GM23338 (cell line): Measurements from ENCODE around the gene CENPA. TPM values are rescaled to one million over a fixed set of nuclear protein-coding genes. Genes with fewer than 3 reads are reported as not detected.

Experiments used
- ATAC-seq: fragments of 200-7000 bp; cut with Tn5 transposase; 3 replicates; pipeline ENCODE4 v1.9.1; 2020
- DNase-seq: peaks from one replicate; pipeline ENCODE4 v3.0.0-alpha.2; 2015; ENCODE audit warnings: low spot score
- H2AFZ ChIP-seq: fragments of 200-600 bp; sonication (generic); 2 replicates; pipeline ENCODE4 v1.8.0; 2016; ENCODE audit warnings: antibody characterized with exemption, mild to moderate bottlenecking, moderate library complexity
- H3F3A ChIP-seq: fragments of 200-600 bp; sonication (generic); replicated peaks from 2 replicates; pipeline ENCODE4 v1.8.0; 2017; ENCODE audit warnings: antibody characterized with exemption, mixed run types, low read depth
- H3K27ac ChIP-seq: fragments of 200-600 bp; sonication (generic); 2 replicates; pipeline ENCODE4 v1.6.1; 2016; ENCODE audit warnings: low read depth
- H3K27me3 ChIP-seq: fragments of 200-600 bp; sonication (generic); 2 replicates; pipeline ENCODE4 v1.8.0; 2016; ENCODE audit warnings: mild to moderate bottlenecking, mixed run types, moderate library complexity; ENCODE audit not compliant: insufficient read depth
- H3K36me3 ChIP-seq: fragments of 200-600 bp; sonication (generic); 2 replicates; pipeline ENCODE4 v1.8.0; 2016; ENCODE audit warnings: mild to moderate bottlenecking; ENCODE audit not compliant: insufficient read depth
- H3K4me1 ChIP-seq: fragments of 200-600 bp; sonication (generic); 2 replicates; pipeline ENCODE4 v1.8.0; 2016; ENCODE audit warnings: mild to moderate bottlenecking, moderate library complexity; ENCODE audit not compliant: insufficient read depth
- H3K4me2 ChIP-seq: fragments of 200-600 bp; sonication (generic); 2 replicates; pipeline ENCODE4 v1.7.1; 2017; ENCODE audit warnings: mixed run types
- H3K4me3 ChIP-seq: fragments of 200-600 bp; sonication (generic); 2 replicates; pipeline ENCODE4 v1.6.1; 2016; ENCODE audit warnings: mixed run types
- H3K79me2 ChIP-seq: fragments of 200-600 bp; sonication (generic); replicated peaks from 2 replicates; pipeline ENCODE4 v1.8.0; 2017; ENCODE audit warnings: mild to moderate bottlenecking; ENCODE audit not compliant: insufficient read depth
- H3K9me2 ChIP-seq: fragments of 200-600 bp; sonication (generic); 2 replicates; pipeline ENCODE4 v1.8.0; 2017; ENCODE audit not compliant: insufficient read depth
- H4K20me1 ChIP-seq: fragments of 200-600 bp; sonication (generic); replicated peaks from 2 replicates; pipeline ENCODE4 v1.8.0; 2017; ENCODE audit warnings: mild to moderate bottlenecking; ENCODE audit not compliant: insufficient read depth
- H3K27ac Mint-ChIP-seq: 2 replicates; pipeline ENCODE4 v1.8.0; 2020; ENCODE audit warnings: inconsistent platforms, mild to moderate bottlenecking, moderate library complexity, mixed read lengths
- H3K27me3 Mint-ChIP-seq: 3 replicates; pipeline ENCODE4 v1.8.0; 2022; ENCODE audit warnings: low read depth, mild to moderate bottlenecking, moderate library complexity, mixed read lengths, inconsistent platforms; ENCODE audit not compliant: insufficient read depth, poor library complexity
- H3K36me3 Mint-ChIP-seq: 3 replicates; pipeline ENCODE4 v1.8.0; 2021; ENCODE audit warnings: low read depth, mild to moderate bottlenecking, inconsistent platforms, moderate library complexity, mixed read lengths
- H3K4me1 Mint-ChIP-seq: 3 replicates; pipeline ENCODE4 v1.8.0; 2020; ENCODE audit warnings: mild to moderate bottlenecking, inconsistent platforms, mixed read lengths
- H3K4me3 Mint-ChIP-seq: 3 replicates; pipeline ENCODE4 v1.8.0; 2021; ENCODE audit warnings: moderate library complexity, mild to moderate bottlenecking, inconsistent platforms, mixed read lengths
- H3K9me3 Mint-ChIP-seq: 3 replicates; pipeline ENCODE4 v1.8.0; 2020; ENCODE audit warnings: moderate library complexity, mild to moderate bottlenecking, inconsistent platforms, mixed read lengths
- CTCF ChIP-seq, 2 experiments: fragments of 200-600 bp in 1 of 2; sonication (generic) in 1 of 2; conservative IDR thresholded peaks; 2 replicates each; pipeline versions ENCODE4 v1.5.1 to v1.6.1; 2016 to 2017; ENCODE audit warnings: antibody characterized with exemption in 2 of 2, low read depth in 2 of 2, mild to moderate bottlenecking in 2 of 2, moderate library complexity in 1 of 2
- ETS1 ChIP-seq: IDR thresholded peaks from 2 replicates; pipeline ENCODE4 v1.6.1; 2016; ENCODE audit warnings: antibody characterized with exemption
- EZH2 ChIP-seq: fragments of 200-600 bp; sonication (generic); IDR thresholded peaks from one replicate; pipeline ENCODE4 v1.8.0; 2017; ENCODE audit warnings: antibody characterized with exemption, mild to moderate bottlenecking, low read depth; ENCODE audit not compliant: unreplicated experiment
- NANOG ChIP-seq: IDR thresholded peaks from 2 replicates; pipeline ENCODE4 v1.6.1; 2016; ENCODE audit warnings: antibody characterized with exemption, borderline replicate concordance
- POLR2AphosphoS5 ChIP-seq: IDR thresholded peaks from 2 replicates; pipeline ENCODE4 v1.6.1; 2016; ENCODE audit warnings: antibody characterized with exemption, low read depth
- STAT1 ChIP-seq: IDR thresholded peaks from one replicate; pipeline ENCODE4 v1.6.1; 2016; ENCODE audit warnings: antibody characterized with exemption; ENCODE audit not compliant: unreplicated experiment
- polyA plus RNA-seq: library from polyadenylated mRNA; unstranded; fragments of >200 nt; fragmentation: Nextera tagmentation; extraction: Ambion mirVana; gene quantifications from 2 replicates; pipeline ENCODE4 v1.2.1, GENCODE V29; 2016
- total RNA-seq: library from RNA; depleted of rRNA; stranded (reverse); fragments of >200 nt; shearing (Covaris generic); gene quantifications from 2 replicates; pipeline ENCODE4 v1.2.3, GENCODE V29; 2014
- TF ChIP-seq, protein P1 (sequence below): fragments of 250-450 bp; sonication (Bioruptor Pico); IDR thresholded peaks from 2 replicates; pipeline ENCODE4 v1.5.0; 2020; ENCODE audit warnings: mild to moderate bottlenecking, moderate library complexity

The CENPA gene
- total and polyA plus RNA-seq, 2 experiments from 2014 or later: 16.8 to 24.2 TPM

DNA sequence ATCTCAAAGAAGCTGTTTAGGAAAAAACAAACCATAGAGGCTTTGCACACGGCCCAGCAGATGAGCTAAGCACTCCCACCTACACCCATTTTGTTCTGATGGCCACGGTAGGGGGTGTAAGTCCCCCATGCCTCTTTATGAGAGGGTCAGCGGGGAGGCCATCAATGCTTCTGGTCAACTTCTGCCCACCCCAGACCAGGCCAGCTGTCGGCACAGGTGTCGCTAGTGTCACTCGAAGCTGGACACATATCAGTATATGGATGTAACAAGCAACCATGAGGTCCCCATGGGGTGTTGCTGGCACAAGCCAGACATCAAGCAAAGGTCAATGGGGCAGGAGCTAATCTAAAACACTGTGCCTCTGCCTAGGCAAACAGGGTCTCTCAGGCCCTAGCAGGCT is 45.5 kb upstream of the CENPA start (continued):
- TF ChIP-seq, protein P1, sequence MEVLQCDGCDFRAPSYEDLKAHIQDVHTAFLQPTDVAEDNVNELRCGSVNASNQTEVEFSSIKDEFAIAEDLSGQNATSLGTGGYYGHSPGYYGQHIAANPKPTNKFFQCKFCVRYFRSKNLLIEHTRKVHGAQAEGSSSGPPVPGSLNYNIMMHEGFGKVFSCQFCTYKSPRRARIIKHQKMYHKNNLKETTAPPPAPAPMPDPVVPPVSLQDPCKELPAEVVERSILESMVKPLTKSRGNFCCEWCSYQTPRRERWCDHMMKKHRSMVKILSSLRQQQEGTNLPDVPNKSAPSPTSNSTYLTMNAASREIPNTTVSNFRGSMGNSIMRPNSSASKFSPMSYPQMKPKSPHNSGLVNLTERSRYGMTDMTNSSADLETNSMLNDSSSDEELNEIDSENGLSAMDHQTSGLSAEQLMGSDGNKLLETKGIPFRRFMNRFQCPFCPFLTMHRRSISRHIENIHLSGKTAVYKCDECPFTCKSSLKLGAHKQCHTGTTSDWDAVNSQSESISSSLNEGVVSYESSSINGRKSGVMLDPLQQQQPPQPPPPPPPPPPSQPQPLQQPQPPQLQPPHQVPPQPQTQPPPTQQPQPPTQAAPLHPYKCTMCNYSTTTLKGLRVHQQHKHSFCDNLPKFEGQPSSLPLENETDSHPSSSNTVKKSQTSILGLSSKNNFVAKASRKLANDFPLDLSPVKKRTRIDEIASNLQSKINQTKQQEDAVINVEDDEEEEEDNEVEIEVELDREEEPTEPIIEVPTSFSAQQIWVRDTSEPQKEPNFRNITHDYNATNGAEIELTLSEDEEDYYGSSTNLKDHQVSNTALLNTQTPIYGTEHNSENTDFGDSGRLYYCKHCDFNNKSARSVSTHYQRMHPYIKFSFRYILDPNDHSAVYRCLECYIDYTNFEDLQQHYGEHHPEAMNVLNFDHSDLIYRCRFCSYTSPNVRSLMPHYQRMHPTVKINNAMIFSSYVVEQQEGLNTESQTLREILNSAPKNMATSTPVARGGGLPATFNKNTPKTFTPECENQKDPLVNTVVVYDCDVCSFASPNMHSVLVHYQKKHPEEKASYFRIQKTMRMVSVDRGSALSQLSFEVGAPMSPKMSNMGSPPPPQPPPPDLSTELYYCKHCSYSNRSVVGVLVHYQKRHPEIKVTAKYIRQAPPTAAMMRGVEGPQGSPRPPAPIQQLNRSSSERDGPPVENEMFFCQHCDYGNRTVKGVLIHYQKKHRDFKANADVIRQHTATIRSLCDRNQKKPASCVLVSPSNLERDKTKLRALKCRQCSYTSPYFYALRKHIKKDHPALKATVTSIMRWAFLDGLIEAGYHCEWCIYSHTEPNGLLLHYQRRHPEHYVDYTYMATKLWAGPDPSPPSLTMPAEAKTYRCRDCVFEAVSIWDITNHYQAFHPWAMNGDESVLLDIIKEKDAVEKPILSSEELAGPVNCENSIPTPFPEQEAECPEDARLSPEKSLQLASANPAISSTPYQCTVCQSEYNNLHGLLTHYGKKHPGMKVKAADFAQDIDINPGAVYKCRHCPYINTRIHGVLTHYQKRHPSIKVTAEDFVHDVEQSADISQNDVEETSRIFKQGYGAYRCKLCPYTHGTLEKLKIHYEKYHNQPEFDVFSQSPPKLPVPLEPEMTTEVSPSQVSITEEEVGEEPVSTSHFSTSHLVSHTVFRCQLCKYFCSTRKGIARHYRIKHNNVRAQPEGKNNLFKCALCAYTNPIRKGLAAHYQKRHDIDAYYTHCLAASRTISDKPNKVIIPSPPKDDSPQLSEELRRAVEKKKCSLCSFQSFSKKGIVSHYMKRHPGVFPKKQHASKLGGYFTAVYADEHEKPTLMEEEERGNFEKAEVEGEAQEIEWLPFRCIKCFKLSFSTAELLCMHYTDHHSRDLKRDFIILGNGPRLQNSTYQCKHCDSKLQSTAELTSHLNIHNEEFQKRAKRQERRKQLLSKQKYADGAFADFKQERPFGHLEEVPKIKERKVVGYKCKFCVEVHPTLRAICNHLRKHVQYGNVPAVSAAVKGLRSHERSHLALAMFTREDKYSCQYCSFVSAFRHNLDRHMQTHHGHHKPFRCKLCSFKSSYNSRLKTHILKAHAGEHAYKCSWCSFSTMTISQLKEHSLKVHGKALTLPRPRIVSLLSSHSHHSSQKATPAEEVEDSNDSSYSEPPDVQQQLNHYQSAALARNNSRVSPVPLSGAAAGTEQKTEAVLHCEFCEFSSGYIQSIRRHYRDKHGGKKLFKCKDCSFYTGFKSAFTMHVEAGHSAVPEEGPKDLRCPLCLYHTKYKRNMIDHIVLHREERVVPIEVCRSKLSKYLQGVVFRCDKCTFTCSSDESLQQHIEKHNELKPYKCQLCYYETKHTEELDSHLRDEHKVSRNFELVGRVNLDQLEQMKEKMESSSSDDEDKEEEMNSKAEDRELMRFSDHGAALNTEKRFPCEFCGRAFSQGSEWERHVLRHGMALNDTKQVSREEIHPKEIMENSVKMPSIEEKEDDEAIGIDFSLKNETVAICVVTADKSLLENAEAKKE: no peak
- TF ChIP-seq EZH2 (no peak), NANOG (no peak), CTCF (conservative IDR thresholded peaks at IDR 0.05; ENCODE audit: low read depth in 2 of 2) (no peak), ETS1 (no peak), POLR2AphosphoS5 (no peak), STAT1 (no peak)

DNA sequence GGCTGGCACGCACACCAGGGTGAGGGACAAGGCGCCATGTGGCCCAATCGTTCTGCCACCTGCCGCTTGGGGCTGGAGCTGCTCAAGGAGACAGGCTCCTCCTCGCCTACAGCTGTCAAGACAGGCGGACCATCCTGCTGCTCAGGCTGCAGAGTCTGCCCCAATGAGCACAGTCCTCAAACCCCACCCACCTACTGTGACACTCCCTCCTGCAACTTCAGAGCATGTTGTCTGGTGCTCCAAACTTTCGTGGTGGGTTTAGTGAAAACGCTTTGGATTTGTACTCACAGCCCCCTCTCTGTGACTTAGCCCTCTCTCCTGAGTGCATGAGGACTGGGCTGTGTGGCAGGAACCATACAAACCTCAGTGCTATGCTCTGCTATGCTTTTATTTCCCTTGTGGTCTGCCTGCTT is 45.0 kb upstream of the CENPA start:
- Histone ChIP-seq H4K20me1 (no peaks in the 10 kb centered on the region), H3K36me3 (no peaks in the 10 kb centered on the region), H3K4me2 (no peak overlapping the region), H3F3A (no peaks in the 10 kb centered on the region), H3K4me1 (no peaks in the 10 kb centered on the region), H3K4me3 (no peak overlapping the region), H2AFZ (no peak overlapping the region), H3K9me2 (no peaks in the 10 kb centered on the region), H3K27me3 (no peaks in the 10 kb centered on the region), H3K79me2 (no peaks in the 10 kb centered on the region), H3K27ac (no peak overlapping the region)
- DNase-seq: peak; percentile 47
- TF ChIP-seq EZH2 (no peak), CTCF (conservative IDR thresholded peaks at IDR 0.05; ENCODE audit: low read depth in 2 of 2) (peak in 1 of 2 experiments; percentile 29; a peak in 2 of 4 replicates)
- H3K9me3 Mint-ChIP-seq: no peaks in the 10 kb centered on the region
- no peak overlapping the region for H3K4me3 Mint-ChIP-seq
- H3K27ac Mint-ChIP-seq: no peak overlapping the region
- peak; percentile 82 for ATAC-seq
- peaks cover 7% of the 10 kb centered on the region for H3K4me1 Mint-ChIP-seq
- H3K27me3 Mint-ChIP-seq: no peaks in the 10 kb centered on the region
- no peaks in the 10 kb centered on the region for H3K36me3 Mint-ChIP-seq
